Activated B cell treated with CpG ODN at 0.5 μM for 24 hours (primary cell): ENCODE measurements around the gene SLC47A1. TPM values are rescaled to one million over a fixed set of nuclear protein-coding genes. Genes with fewer than 3 reads are reported as not detected.
A peak's percentile ranks its signal among the peaks of the same experiment; 100 is the strongest.
"Not testable (repeated sequence)": the region's sequence is repeated elsewhere in the genome, so short reads cannot be mapped to it uniquely, and the experiment has no call there.

Experiments used
- ATAC-seq: fragments of 200-7000 bp; cut with Tn5 transposase; one replicate; pipeline ENCODE4 v1.10.0; 2021; ENCODE audit warnings: low read depth, mild to moderate bottlenecking, moderate library complexity
- CTCF ChIA-PET: fragments of 350-600 bp; sonication (Branson Sonifier 250); formaldehyde crosslinking; loops from one replicate; lab custom pipeline; 2021; ENCODE audit warnings: antibody characterized with exemption; lab: Charles Lee
- POLR2A ChIA-PET: fragments of 350-600 bp; sonication (Branson Sonifier 250); formaldehyde crosslinking; loops from one replicate; lab custom pipeline; 2021; ENCODE audit warnings: antibody characterized with exemption; lab: Charles Lee
- DNase-seq: peaks from one replicate; pipeline ENCODE4 v3.0.0; 2022
- H3K27ac Mint-ChIP-seq: one replicate; pipeline ENCODE4 v1.8.0; 2020; ENCODE audit warnings: mixed read lengths
- H3K27me3 Mint-ChIP-seq: one replicate; pipeline ENCODE4 v1.8.0; 2021; ENCODE audit warnings: mixed read lengths
- H3K36me3 Mint-ChIP-seq: one replicate; pipeline ENCODE4 v1.8.0; 2021; ENCODE audit warnings: low read depth, mixed read lengths
- H3K4me1 Mint-ChIP-seq: one replicate; pipeline ENCODE4 v1.8.0; 2021; ENCODE audit warnings: mixed read lengths
- H3K4me3 Mint-ChIP-seq: one replicate; pipeline ENCODE4 v1.8.0; 2020; ENCODE audit warnings: mild to moderate bottlenecking, mixed read lengths
- H3K9me3 Mint-ChIP-seq: one replicate; pipeline ENCODE4 v1.8.0; 2020; ENCODE audit warnings: mixed read lengths
- CTCF ChIP-seq: fragments of 200-600 bp; IDR thresholded peaks from one replicate; pipeline ENCODE4 v1.8.0; 2022; ENCODE audit warnings: antibody characterized with exemption, mild to moderate bottlenecking
- intact Hi-C: fragments of 100-400 bp; cut with micrococcal nuclease; formaldehyde crosslinking; loops from one replicate; pipeline ENCODE4 v1.15.1; 2024
- total RNA-seq: library from RNA; stranded (reverse); gene quantifications from 2 replicates; pipeline ENCODE4 v1.2.3, GENCODE V29; 2022

The SLC47A1 gene
- total RNA-seq, 1 donor from 2014 or later: 0.11 TPM

DNA sequence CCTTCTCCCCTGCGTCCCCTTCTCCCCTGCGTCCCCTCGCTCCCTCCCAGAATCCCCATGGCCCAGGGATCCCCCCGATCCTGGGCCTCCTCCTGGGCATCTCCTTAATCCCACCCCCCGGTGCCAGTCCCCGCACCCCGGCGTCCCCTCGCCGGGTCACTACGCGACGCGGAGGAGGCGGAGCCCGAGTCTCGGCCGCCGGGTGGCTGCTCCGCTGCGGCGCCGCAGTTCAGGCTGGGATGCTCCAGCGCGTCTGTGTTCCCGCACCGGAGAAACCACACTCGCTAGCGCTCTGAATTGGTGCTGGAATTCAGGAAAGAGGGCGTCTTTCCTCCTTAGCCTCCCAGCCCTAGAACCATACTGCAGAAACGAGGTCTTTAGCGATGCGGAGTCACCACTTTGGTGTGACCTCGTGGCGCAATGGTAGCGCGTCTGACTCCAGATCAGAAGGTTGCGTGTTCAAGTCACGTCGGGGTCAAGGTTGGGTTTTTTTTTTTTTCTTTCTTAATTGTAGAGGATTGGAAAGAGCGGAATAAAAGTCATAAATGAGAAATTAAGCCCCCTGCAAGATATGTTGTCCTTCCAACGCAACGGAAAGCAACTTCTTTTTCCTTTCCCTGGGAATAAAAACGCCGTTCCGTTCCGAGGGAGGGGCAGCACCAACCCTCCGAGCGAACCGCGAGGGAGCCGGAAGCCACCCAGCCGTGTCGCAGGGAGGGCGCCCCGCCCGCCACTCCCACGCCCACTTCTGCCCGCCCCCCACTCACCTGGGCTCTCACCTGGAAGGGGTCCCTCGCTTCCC lies 25.7 kb upstream of the SLC47A1 start:
- intact Hi-C loops: loop anchor here (1.0 to 5.0 kb wide), 4 partner anchors 45 to 469 kb away; partner anchors contain the start of gene AKAP10
- DNase-seq: peak; percentile 83
- peak overlapping the region; percentile 92 for H3K4me3 Mint-ChIP-seq
- peaks cover 7% of the 10 kb centered on the region for H3K36me3 Mint-ChIP-seq
- no peaks in the 10 kb centered on the region for H3K9me3 Mint-ChIP-seq
- peaks cover 11% of the 10 kb centered on the region for H3K4me1 Mint-ChIP-seq
- ATAC-seq: peak; percentile 80
- peak overlapping the region; percentile 94 for H3K27ac Mint-ChIP-seq
- ChIA-PET CTCF (no interaction called here), POLR2A (interaction anchor here (0.7 kb wide), 1 partner anchor 237 kb away, joined by 5 read pairs; no protein-coding TSS in a partner anchor)
- peaks cover 2% of the 10 kb centered on the region for H3K27me3 Mint-ChIP-seq
- no peak for TF ChIP-seq CTCF

DNA sequence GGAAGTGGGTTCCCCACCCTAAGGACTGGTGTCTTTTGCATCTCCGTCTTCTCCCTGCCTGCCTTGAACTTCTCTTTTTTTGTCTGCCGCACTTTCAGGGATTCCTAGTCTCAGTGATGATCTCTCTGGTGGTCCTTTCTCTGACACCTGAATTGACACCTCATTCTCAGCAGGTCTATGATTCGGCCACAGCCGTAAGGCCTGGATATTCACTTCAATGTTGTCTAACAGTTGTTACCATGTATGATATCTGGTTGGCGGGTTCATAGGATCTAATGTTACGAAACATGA lies 25.1 kb upstream of the SLC47A1 start:
- intact Hi-C loops: loop anchor here (1.0 to 5.0 kb wide), 4 partner anchors 46 to 469 kb away; partner anchors contain the start of gene AKAP10
- no peak for ATAC-seq

GRCh38 chr17:19509281-19509852 lies 24.3 kb upstream of the SLC47A1 start:
- POLR2A ChIA-PET: interaction anchor here (0.6 to 0.7 kb wide), 2 partner anchors 238 to 246 kb away, joined by 3 to 6 read pairs; partner anchors contain the start of gene ALDH3A1
- peaks cover 19% of the 10 kb centered on the region for H3K4me1 Mint-ChIP-seq
- intact Hi-C loops: loop anchor here (1.0 to 5.0 kb wide), 4 partner anchors 47 to 468 kb away; partner anchors contain the start of genes AKAP10 and ALDH3A2
- H3K4me3 Mint-ChIP-seq, H3K9me3 Mint-ChIP-seq, ATAC-seq, DNase-seq, H3K27ac Mint-ChIP-seq, H3K36me3 Mint-ChIP-seq, CTCF ChIA-PET, H3K27me3 Mint-ChIP-seq: not testable (repeated sequence)

More for the DNA sequence above, 25.1 kb upstream of the SLC47A1 start:
- ChIA-PET POLR2A (interaction anchor here (0.7 kb wide), 1 partner anchor 236 kb away, joined by 5 read pairs; no protein-coding TSS in a partner anchor), CTCF (no interaction called here)
- no peak for DNase-seq
- H3K4me3 Mint-ChIP-seq: peak overlapping the region; percentile 92
- H3K4me1 Mint-ChIP-seq: peaks cover 11% of the 10 kb centered on the region
- no peak for TF ChIP-seq CTCF
- H3K9me3 Mint-ChIP-seq: no peaks in the 10 kb centered on the region
- peaks cover 7% of the 10 kb centered on the region for H3K36me3 Mint-ChIP-seq
- peaks cover 2% of the 10 kb centered on the region for H3K27me3 Mint-ChIP-seq
- H3K27ac Mint-ChIP-seq: peak overlapping the region; percentile 94

DNA sequence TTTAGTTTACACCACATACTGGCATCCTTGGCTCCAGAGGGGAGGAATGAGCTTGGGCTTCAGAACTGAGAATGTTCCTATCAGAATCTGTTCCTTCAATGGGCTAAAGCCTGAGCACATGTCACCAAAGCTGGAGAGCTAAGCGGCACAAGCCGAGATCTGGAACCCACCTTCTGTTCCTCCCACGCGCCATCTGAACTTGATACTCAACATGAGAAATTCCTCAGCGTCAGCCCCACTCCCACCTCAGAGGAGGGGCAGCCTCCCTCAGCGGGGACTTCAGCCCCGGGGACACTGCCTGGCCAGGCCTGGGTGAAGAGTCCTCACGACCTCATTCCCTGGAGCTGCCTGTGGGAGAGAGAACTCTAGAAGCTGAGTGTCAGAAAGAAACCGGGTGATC lies 22.8 kb upstream of the SLC47A1 start:
- ATAC-seq: no peak
- Mint-ChIP-seq H3K4me1 (peaks cover 19% of the 10 kb centered on the region), H3K27me3 (peaks cover 2% of the 10 kb centered on the region), H3K27ac (peak overlapping the region; percentile 18), H3K9me3 (no peaks in the 10 kb centered on the region), H3K4me3 (no peak overlapping the region), H3K36me3 (peaks cover 7% of the 10 kb centered on the region)
- TF ChIP-seq CTCF: no peak
- intact Hi-C loops: loop anchor here (5.0 kb wide), 1 partner anchor 606 kb away; no protein-coding TSS in a partner anchor
- ChIA-PET CTCF (interaction anchor here (4.0 kb wide), 1 partner anchor 254 kb away, joined by 76 read pairs; no protein-coding TSS in a partner anchor), POLR2A (no interaction called here)
- DNase-seq: no peak

GRCh38 chr17:19513897-19514488 lies 19.7 kb upstream of the SLC47A1 start:
- H3K4me3 Mint-ChIP-seq: no peak overlapping the region
- H3K36me3 Mint-ChIP-seq: no peaks in the 10 kb centered on the region
- no peak overlapping the region for H3K27ac Mint-ChIP-seq

More at GRCh38 chr17:19513897-19514488, 19.7 kb upstream of the SLC47A1 start:
- intact Hi-C loops: loop anchor here (1.0 to 5.0 kb wide), 4 partner anchors 152 to 603 kb away; partner anchors contain the start of gene B9D1
- Mint-ChIP-seq H3K9me3 (no peaks in the 10 kb centered on the region), H3K27me3 (no peaks in the 10 kb centered on the region), H3K4me1 (peaks cover 8% of the 10 kb centered on the region)
- CTCF ChIA-PET: interaction anchor here (0.7 to 4.0 kb wide), 11 partner anchors 11 to 422 kb away, joined by 3 to 76 read pairs (median 3); partner anchors contain the start of gene B9D1
- ATAC-seq: peak; percentile 85
- peak; percentile 54 for DNase-seq
- POLR2A ChIA-PET: no interaction called here
- peak; percentile 92 for TF ChIP-seq CTCF
